B cell (primary cell): ENCODE results near the gene CPNE1. TPM values are rescaled to one million over a fixed set of nuclear protein-coding genes. Genes with fewer than 3 reads are reported as not detected.

Experiments
- ATAC-seq: fragments of 200-7000 bp; cut with Tn5 transposase; one replicate; pipeline ENCODE4 v1.10.0; 2021; ENCODE audit warnings: low read depth, mild to moderate bottlenecking, moderate number of reproducible peaks, moderate library complexity
- CTCF ChIA-PET: fragments of 350-600 bp; sonication (Branson Sonifier 250); formaldehyde crosslinking; loops from one replicate; lab custom pipeline; 2021; ENCODE audit warnings: antibody characterized with exemption, inconsistent platforms; lab: Charles Lee
- POLR2A ChIA-PET: fragments of 350-600 bp; sonication (Branson Sonifier 250); formaldehyde crosslinking; loops from one replicate; lab custom pipeline; 2021; ENCODE audit warnings: antibody characterized with exemption; lab: Charles Lee
- DNase-seq: peaks from one replicate; pipeline ENCODE4 v3.0.0; 2013
- H2AFZ ChIP-seq: 2 replicates; pipeline ENCODE4 v1.6.1; 2012; ENCODE audit warnings: mild to moderate bottlenecking, low read depth, low read length; ENCODE audit not compliant: insufficient read depth, poor library complexity, severe bottlenecking
- H3K27ac ChIP-seq, 2 donors: 1 replicate in 1 of 2; 2 replicates in 1 of 2; pipeline ENCODE4 v1.5.1; 2012 to 2013; ENCODE audit warnings: low read length in 2 of 2, mild to moderate bottlenecking in 2 of 2, moderate library complexity in 1 of 2
- H3K27me3 ChIP-seq, 4 experiments: fragments of 200-600 bp in 1 of 4; sonication (generic) in 1 of 4; replicated peaks in 1 of 4; 1 replicate in 2 of 4; 2 replicates in 2 of 4; pipeline versions ENCODE4 v1.6.1 to v1.7.0; 2013 to 2016; ENCODE audit warnings: low read length in 3 of 4, mild to moderate bottlenecking in 2 of 4, mixed read lengths in 1 of 4, moderate library complexity in 1 of 4; ENCODE audit not compliant: insufficient read depth in 4 of 4, control insufficient read depth in 3 of 4; ENCODE audit errors: control extremely low read depth in 1 of 4
- H3K36me3 ChIP-seq, 2 experiments: replicated peaks in 1 of 2; 1 replicate in 1 of 2; 2 replicates in 1 of 2; pipeline versions ENCODE4 v1.6.1 to v1.7.1; 2013; ENCODE audit warnings: low read length in 1 of 2; ENCODE audit not compliant: insufficient read depth in 2 of 2, control insufficient read depth in 1 of 2; ENCODE audit errors: control extremely low read depth in 1 of 2, extremely low read depth in 1 of 2
- H3K4me1 ChIP-seq, 2 donors: fragments of 200-600 bp in 1 of 2; sonication (generic) in 1 of 2; 1 replicate in 1 of 2; 2 replicates in 1 of 2; pipeline versions ENCODE4 v1.5.1 to v1.6.1; 2013 to 2017; ENCODE audit warnings: low read length in 2 of 2; ENCODE audit not compliant: control insufficient read depth in 2 of 2, insufficient read depth in 2 of 2
- H3K4me2 ChIP-seq: replicated peaks from 2 replicates; pipeline ENCODE3; 2012; ENCODE audit warnings: mild to moderate bottlenecking, low read depth, low read length; ENCODE audit not compliant: poor library complexity, severe bottlenecking
- H3K4me3 ChIP-seq, 5 experiments: fragments of 200-600 bp in 1 of 5; sonication (generic) in 1 of 5; 1 replicate in 3 of 5; 2 replicates in 2 of 5; pipeline versions ENCODE4 v1.5.1 to v1.7.0; 2011 to 2016; ENCODE audit warnings: low read length in 4 of 5, mild to moderate bottlenecking in 4 of 5, low read depth in 2 of 5, control low read depth in 1 of 5, moderate library complexity in 1 of 5; ENCODE audit not compliant: insufficient read depth in 1 of 5; ENCODE audit errors: control extremely low read depth in 1 of 5, extremely low read depth in 1 of 5
- H3K79me2 ChIP-seq: fragments of 200-600 bp; sonication (generic); one replicate; pipeline ENCODE4 v1.6.0; 2016; ENCODE audit warnings: low read length; ENCODE audit not compliant: control insufficient read depth, insufficient read depth
- H3K9ac ChIP-seq: fragments of 200-600 bp; sonication (generic); 2 replicates; pipeline ENCODE4 v1.6.1; 2017; ENCODE audit warnings: mild to moderate bottlenecking, low read length, moderate library complexity
- H3K9me3 ChIP-seq, 3 donors: one replicate each; pipeline versions ENCODE4 v1.6.1 to v1.7.1; 2013; ENCODE audit warnings: low read length in 2 of 3; ENCODE audit not compliant: control insufficient read depth in 2 of 3, insufficient read depth in 1 of 3; ENCODE audit errors: control extremely low read depth in 1 of 3
- H4K20me1 ChIP-seq: 2 replicates; pipeline ENCODE4 v1.6.0; 2012; ENCODE audit warnings: mild to moderate bottlenecking, low read length; ENCODE audit not compliant: insufficient read depth, control insufficient read depth, poor library complexity, severe bottlenecking
- H3K27ac Mint-ChIP-seq: one replicate; pipeline ENCODE4 v1.8.0; 2021; ENCODE audit warnings: mixed read lengths
- H3K27me3 Mint-ChIP-seq: one replicate; pipeline ENCODE4 v1.8.0; 2021; ENCODE audit warnings: mixed read lengths
- H3K4me1 Mint-ChIP-seq: one replicate; pipeline ENCODE4 v1.8.0; 2021; ENCODE audit warnings: mixed read lengths
- H3K4me3 Mint-ChIP-seq: one replicate; pipeline ENCODE4 v1.8.0; 2021; ENCODE audit warnings: mixed read lengths
- H3K9me3 Mint-ChIP-seq: one replicate; pipeline ENCODE4 v1.8.0; 2022; ENCODE audit warnings: mixed read lengths; ENCODE audit not compliant: insufficient read depth
- CTCF ChIP-seq: fragments of 200-600 bp; IDR thresholded peaks from one replicate; pipeline ENCODE4 v1.8.0; 2022; ENCODE audit warnings: antibody characterized with exemption, mild to moderate bottlenecking
- EZH2 ChIP-seq: IDR thresholded peaks from 2 replicates; pipeline ENCODE4 v1.6.1; 2012; ENCODE audit warnings: borderline replicate concordance, low read depth, mild to moderate bottlenecking, moderate library complexity, low read length; ENCODE audit not compliant: insufficient read depth, poor library complexity, severe bottlenecking
- WGBS: methylation state at CpG from one replicate; pipeline ENCODE4 v1.1.5; 2013; ENCODE audit warnings: missing lambda C conversion rate; ENCODE audit not compliant: insufficient coverage; 5-methylcytosine and 5-hydroxymethylcytosine counted together
- intact Hi-C: fragments of 100-400 bp; cut with micrococcal nuclease; formaldehyde crosslinking; loops from one replicate; pipeline ENCODE4 v1.10.0; 2022
- polyA plus RNA-seq: library from polyadenylated mRNA; depleted of rRNA; stranded (reverse); fragments of >200 nt; gene quantifications from 2 replicates; pipeline ENCODE4 v1.2.3, GENCODE V29; 2012
- total RNA-seq, 2 donors: library from RNA; stranded (reverse); fragments of 120-200 nt in 1 of 2; gene quantifications; 1 replicate in 1 of 2; 2 replicates in 1 of 2; pipeline versions ENCODE4 v1.2.3 to v1.2.4, GENCODE V29; 2013 to 2022

CPNE1 gene
- total and polyA plus RNA-seq, 2 donors (not counting 1 experiment from before 2014, with no cell fraction given), result 321 to 323 TPM

- no peak for ATAC-seq
- no peak overlapping the region for H2AFZ ChIP-seq
- no peaks in the 10 kb centered on the region for H3K36me3 ChIP-seq
- POLR2A ChIA-PET, result no interaction called here
- peaks cover 14 to 15% of the 10 kb centered on the region in 2 donors for H3K4me1 ChIP-seq
- intact Hi-C loops, result no loop called here
- peaks cover 0 to 28% (median 11%) of the 10 kb centered on the region in 4 experiments for H3K27me3 ChIP-seq
- TF ChIP-seq CTCF (no peak), EZH2 (no peak)
- peaks cover 33% of the 10 kb centered on the region for H3K27me3 Mint-ChIP-seq
- DNase-seq, result no peak
- H3K9ac ChIP-seq, result no peak overlapping the region
- H4K20me1 ChIP-seq, result no peaks in the 10 kb centered on the region
- H3K79me2 ChIP-seq, result no peaks in the 10 kb centered on the region
- no peak overlapping the region for H3K27ac ChIP-seq
- H3K4me2 ChIP-seq, result no peak overlapping the region
- H3K9me3 ChIP-seq, result peaks cover 0 to 2% (median 0%) of the 10 kb centered on the region in 3 donors
- H3K27ac Mint-ChIP-seq, result no peak overlapping the region
- no peak overlapping the region for H3K4me3 Mint-ChIP-seq
- peaks cover 12% of the 10 kb centered on the region for H3K4me1 Mint-ChIP-seq
- WGBS, result no CpG with 5 or more reads among the region's 2 CpGs
- CTCF ChIA-PET, result interaction anchor here (0.8 kb wide), 1 partner anchor 134 kb away, joined by 4 read pairs; no protein-coding TSS in a partner anchor
- H3K9me3 Mint-ChIP-seq, result no peaks in the 10 kb centered on the region
- H3K4me3 ChIP-seq, result no peak overlapping the region
These were observed 67.5 kb downstream of the CPNE1 start for GRCh38 chr20:35597186-35597585.

GRCh38 chr20:35595901-35596300 lies 68.8 kb downstream of the CPNE1 start:
- H3K9me3 ChIP-seq, result no peaks in the 10 kb centered on the region
- 82% methylated on average over 7 of the region's 7 CpGs for WGBS
- intact Hi-C loops, result no loop called here

More at GRCh38 chr20:35595901-35596300, 68.8 kb downstream of the CPNE1 start:
- Histone ChIP-seq H2AFZ (no peak overlapping the region), H3K27me3 (peaks cover 0 to 16% (median 5%) of the 10 kb centered on the region in 4 experiments), H3K4me2 (no peak overlapping the region), H3K79me2 (no peaks in the 10 kb centered on the region), H3K4me1 (peaks cover 4 to 5% of the 10 kb centered on the region in 2 donors), H4K20me1 (no peaks in the 10 kb centered on the region), H3K4me3 (no peak overlapping the region), H3K9ac (no peak overlapping the region), H3K27ac (no peak overlapping the region), H3K36me3 (no peaks in the 10 kb centered on the region)
- ChIA-PET CTCF (interaction anchor here (1.1 to 1.3 kb wide), 2 partner anchors 9 to 22 kb away, joined by 3 to 5 read pairs; no protein-coding TSS in a partner anchor), POLR2A (no interaction called here)
- TF ChIP-seq EZH2, result no peak
- no peak for TF ChIP-seq CTCF
- no peak overlapping the region for H3K4me3 Mint-ChIP-seq
- DNase-seq (no peak), ATAC-seq (no peak)
- peaks cover 26% of the 10 kb centered on the region for H3K27me3 Mint-ChIP-seq
- no peaks in the 10 kb centered on the region for H3K9me3 Mint-ChIP-seq
- H3K4me1 Mint-ChIP-seq, result peaks cover 4% of the 10 kb centered on the region
- H3K27ac Mint-ChIP-seq, result no peak overlapping the region
